GM12892 (cell line): ENCODE data around the gene SLC39A10.

Experiments
- POLR2A ChIP-seq: IDR thresholded peaks from 2 replicates; pipeline ENCODE4 v1.6.1; 2011; ENCODE audit warnings: low read depth, low read length, control low read depth
- POLR2AphosphoS5 ChIP-seq: IDR thresholded peaks from 2 replicates; pipeline ENCODE4 v1.6.1; 2011; ENCODE audit warnings: low read depth, low read length, control low read depth

DNA sequence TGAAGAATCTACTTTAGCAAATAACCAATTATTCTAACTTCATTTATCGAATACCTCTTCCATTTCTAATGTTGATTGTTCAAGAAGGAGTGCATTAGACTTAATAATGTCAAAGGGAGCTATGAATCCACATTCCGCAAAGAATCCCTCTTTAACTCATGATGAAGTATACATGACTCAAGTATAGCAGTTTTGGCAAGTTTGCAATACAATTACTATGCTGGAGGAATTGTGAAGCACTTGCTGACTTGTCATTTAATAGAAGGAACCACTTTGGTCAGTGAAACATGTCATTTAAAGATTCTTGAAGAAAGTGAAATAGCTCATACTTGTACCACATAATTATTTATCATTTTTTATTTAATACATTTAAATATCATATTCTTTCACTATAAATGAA lies 125.1 kb downstream of the SLC39A10 start:
- TF ChIP-seq POLR2A = no peak
- no peak for TF ChIP-seq POLR2AphosphoS5
